Measurements from ENCODE around the gene SSTR3.
"Not testable (repeated sequence)": the region's sequence is repeated elsewhere in the genome, so short reads cannot be mapped to it uniquely, and the experiment has no call there.

The SSTR3 gene

DNA sequence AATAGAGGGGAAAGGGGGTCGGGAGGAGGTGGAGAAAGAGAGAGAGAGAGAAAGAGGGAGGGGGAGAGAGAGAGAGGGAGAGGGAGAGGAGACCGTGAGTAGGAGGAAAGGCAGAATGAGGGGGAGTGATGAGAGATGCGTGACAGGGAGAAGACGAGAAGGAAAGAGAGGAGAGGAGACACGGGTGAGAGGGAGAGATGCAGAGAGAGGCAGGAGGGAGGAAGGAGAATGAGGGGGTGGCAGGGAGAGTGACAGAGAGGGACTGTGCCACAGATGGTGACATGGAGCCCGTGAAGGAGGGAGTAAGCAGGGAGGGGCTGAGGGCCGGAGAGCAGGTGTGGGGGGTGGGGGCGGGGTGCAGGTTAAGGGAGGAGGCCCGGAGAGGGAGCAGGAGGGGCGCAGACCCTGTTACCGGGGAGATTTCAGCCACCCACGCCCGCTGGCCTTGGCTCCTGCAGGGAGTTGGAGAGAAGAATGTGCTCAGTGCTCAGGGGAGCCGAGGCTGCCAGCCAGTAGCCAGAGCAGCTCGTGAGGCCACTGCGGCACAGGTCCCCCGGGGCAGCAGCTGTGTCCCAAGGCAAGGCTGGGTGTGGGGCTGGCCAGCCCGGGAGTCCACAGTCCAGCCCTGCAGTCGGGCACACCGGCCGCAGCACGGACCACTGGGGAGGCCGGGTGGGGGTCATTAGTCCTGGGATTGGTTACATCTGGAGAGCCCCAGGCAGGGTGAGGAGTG lies at the start of gene SSTR3:
Gene SSTR3, minus strand, starts transcription at position 304 of the 733 bp plus-strand sequence. CDS start 4,674 bp downstream, outside the sequence.
- DNase-seq (ENCODE audit: low read depth): no peak

DNA sequence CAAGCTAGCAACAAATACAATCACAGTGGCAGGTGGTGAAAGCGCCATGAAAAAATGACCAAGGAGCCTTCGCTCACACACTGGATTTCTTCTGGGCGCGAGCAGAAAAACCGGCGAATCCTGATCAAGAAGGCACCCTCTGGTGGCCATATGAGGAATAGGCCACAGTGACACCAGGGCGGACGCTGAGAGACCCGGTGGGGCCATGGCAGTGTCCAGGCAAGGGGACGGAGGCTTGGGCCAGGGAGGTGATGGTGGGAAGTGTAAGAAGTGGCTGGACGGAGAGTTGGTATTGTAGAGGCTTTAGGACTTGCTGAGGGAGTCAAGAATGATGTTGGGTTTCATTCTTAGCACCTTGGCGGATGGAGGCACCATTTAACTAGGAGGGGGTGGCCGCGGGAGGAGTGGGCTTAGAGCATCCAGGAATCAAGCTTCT lies 48.6 kb upstream of the SSTR3 start:
- DNase-seq (ENCODE audit: low read depth): no peak

DNA sequence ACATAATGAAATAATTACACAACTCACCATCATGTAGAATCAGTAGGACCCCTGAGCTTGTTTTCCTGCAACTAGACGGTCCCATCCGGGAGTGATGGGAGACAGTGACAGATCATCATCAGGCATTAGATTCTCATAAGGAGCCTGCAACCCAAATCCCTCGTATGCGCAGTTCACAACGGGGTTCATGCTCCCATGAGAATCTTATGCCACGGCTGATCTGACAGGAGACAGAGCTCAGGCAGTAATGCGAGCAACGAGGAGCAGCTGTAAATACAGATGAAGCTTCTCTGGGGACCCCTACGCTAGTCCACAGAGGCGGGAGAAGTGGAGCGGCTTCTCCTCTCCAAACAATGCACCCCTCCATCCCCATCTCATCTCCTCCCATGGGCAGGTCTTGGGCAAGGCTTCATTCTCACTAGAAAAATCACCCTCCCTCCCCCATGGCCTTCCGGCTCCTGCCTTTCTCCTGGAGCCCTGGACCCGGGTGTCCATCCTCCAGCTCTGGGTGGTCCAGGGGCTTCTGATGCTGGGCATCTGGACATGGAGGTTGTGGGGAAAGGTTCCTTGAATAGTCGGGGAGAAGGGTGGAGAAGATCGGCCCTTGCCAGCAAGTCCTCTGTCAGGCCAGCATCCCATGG lies 48.0 kb upstream of the SSTR3 start:
- DNase-seq (ENCODE audit: low read depth): no peak

DNA sequence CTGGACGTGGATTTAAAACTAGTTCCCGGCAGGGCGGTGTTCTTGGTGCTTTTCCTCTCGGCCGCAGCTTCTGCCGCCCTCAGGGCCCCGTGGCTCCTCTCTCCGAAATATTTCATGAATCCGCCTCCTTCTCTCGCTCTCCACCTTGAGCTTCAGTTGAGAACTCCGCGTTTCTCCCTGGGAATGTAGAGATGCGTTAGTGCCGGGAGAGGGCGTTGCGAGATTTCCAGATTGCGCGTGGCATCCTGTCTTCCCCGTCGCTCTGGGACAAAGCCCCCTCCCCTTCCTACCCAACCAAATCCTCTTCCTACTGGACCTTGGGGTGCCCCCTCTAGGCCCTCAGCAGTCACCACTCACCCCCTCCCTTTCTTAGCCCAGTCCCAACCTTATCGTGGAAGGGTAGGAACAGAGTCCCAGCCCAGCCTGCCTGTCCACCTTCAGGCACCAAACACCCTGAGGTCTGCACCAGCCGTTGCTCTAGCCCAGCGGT lies 47.3 kb upstream of the SSTR3 start:
- DNase-seq (ENCODE audit: low read depth): no peak

DNA sequence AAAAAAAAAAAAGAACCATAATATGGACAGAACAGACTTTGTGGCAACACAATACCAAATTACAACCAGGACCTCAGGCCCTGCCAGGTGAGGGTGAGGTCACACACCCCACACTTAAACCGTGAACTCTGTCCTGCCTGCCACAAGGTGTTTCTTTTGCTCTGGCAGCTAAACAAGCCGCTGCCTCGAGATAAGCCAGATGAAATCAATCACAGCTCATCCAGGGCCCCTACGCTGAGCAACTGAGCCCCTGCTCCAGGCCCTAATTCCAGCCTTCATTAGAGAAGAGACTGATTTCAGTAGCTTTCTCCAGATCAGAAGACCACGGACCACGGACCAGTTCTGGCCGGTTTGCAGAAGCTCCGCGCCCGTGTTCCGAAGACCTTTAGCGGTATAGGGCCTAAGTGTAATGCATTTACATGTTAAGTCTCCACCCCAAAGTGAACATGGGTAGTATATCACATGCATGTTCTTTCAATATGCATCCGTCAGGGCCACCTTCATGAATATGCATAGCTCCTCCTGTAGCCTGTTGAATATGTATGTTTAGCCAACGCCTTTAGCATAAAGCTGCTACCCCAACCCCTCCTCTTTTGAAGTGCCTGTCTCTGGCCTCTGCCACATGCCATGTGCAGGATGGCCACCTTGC lies 46.6 kb upstream of the SSTR3 start:
- DNase-seq (ENCODE audit: low read depth): no peak

DNA sequence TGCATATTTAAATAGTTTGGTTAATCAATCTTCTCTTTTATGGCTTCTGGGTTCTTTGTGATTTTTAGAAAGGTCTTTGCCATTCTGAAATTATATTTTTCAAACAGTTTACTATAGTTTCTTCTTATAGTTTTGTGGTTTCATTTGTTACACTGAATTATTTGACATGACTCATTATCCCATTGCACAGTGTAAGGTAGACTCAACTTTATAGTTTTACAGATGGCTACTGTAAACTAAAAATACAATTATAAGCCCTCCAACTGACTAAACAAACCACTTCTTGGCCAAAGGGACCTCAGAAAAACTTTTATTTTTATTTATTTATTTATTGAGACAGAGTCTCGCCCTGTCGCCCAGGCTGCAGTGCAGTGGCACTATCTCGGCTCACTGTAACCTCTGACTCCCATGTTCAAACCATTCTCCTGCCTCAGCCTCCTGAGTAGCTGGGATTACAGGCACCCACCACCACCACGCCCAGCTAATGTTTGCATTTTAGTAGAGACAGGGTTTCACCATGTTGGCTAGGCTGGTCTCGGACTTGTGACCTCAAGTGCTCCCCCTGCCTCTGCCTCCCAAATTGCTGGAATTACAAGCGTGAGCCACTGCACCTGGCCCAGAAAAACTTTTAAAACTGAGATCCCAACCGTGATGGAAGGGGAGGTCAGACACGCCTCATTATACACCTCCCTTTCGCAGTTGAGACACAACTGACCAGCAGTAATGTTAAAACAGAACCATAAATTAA lies 45.9 kb upstream of the SSTR3 start:
- DNase-seq (ENCODE audit: low read depth): no peak

DNA sequence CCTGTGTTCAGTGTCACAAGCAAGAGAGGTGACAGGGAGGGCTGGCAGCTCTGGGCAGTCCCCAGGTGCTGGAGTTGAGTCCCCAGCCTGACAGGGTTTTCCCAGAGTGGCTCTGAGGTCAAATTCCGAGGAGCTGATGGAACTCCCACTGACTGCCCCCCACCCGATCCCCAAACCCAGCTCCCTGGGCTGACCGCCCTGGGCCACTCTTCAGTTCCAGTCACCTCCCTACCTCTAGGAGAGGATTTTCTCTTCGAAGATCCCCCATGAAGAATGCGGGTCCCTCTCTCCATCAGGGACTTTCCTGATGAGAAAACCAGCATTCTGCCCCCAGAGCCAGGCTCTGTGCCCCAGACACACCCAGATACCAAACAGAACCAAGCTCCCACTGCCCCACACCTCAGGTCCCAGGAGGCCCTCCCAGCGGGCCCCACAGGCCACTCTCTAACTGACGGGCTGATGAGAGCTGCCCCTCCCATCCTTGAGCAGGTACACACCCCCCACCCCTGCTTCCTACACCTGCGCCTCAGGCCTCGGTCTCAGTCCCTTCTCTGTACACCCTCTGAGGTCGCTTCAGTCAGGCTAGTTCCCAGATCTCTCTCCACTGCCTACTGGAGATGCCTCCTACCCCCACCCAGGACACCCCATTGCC lies 43.9 kb upstream of the SSTR3 start:
- DNase-seq (ENCODE audit: low read depth): no peak

DNA sequence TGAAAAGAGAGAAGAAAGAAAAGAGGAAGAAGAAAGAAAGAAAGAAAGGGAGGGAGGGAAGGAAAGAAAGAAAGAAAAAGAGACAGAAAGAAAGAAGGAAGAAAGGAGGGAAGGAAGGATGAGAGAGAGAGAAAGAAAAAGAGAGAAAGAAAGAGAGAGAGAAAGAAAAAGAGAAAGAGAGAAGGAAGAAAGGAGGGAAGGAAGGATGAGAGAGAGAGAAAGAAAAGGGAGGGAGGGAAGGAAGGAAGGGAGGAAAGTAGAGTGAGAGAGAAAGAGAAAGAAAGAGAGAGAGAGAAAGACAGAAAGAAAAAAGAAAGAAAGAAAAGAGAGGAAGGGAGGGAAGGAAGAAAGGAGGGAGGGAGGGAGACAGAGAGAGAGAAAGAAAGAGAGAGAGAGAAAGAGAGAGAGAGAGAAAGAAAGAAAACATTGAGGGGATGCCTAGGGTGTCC lies 43.3 kb upstream of the SSTR3 start:
- no peak for DNase-seq (ENCODE audit: low read depth)

DNA sequence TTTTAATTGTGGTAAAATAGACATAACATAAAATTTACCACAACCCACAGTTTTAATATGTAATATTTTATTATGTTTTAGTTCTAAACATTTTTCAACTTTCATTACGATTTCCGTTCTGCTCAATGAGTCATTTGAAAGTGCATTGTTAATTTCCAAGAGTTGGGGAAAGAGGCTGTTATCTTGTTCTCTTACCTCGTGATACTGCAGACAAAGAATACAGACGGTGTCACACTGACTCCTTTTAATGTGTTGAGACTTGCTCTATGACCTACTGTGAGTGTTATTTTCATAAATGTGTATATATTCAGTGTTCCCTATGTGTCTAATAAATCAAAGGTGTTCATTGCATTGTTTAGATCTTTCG lies 42.6 kb upstream of the SSTR3 start:
- DNase-seq (ENCODE audit: low read depth): no peak

DNA sequence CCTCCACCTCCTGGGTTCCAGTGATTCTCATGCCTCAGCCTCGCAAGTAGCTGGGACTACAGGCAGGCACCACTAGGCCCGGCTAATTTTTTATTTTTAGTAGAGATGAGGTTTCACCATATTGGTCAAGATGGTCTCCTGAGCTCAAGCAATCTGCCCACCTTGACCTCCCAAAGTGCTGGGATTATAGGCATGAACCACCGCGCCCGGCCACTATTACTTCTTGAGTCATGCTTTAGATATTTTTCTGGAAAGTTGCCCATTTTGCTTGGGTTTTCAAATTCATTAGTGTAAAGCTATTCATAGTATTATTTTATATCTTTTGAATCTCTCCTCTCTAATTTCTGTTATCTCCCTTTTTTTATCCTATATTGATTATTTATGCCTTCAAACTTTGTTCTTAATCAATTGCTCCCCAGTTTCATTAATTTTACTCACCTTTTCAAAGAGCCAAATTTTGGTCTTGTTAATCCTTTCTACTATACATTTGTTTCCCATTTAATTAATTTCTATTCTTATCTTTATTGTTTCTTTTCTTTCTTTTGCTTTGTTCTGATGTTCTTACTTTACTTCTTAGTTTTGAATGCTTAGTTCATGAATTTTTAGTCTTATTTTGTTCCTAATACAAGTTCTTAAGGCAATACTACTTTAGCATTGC lies 42.1 kb upstream of the SSTR3 start:
- no peak for DNase-seq (ENCODE audit: low read depth)

DNA sequence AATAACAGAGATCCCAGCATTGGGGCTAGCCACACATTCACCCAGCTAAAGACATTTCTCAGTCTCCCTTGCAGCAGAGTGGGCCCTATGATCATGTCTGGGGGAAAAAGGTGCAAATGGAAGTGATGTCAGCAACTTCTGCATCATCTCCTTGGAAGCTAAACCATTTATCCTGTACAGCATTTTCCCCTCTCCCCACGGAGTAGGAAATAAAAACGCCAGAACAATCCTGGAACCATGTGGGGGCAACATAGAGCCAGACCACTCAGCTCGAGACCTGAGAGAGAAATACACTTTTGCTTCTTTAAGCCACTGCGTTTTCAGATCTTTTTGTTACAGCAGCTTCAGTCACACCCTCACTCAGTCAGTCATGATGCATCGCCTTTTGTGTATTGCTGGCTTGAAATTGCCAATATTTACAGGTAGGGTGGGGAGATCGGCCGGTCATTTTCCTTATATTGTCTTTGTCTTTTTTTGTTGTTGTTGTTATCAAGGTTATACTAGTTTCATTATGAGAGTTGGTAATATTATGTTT lies 40.9 kb upstream of the SSTR3 start:
- DNase-seq (ENCODE audit: low read depth): no peak

DNA sequence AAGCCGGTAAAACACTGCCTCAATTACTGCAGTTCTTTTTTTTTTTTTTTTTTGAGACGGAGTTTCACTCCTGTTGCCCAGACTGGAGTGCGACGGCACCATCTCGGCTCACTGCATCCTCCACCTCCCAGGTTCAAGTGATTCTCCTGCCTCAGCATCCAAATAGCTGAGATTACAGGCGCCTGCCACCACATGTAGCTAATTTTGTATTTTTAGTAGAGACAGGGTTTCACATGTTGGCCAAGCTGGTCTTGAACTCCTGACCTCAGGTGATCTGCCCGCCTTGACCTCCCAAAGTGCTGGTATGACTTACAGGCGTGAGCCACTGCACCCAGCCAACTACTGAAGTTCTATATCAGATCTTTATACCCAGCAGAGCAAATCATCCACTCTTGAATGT lies 39.6 kb upstream of the SSTR3 start:
- not testable (repeated sequence) for DNase-seq (ENCODE audit: low read depth)

DNA sequence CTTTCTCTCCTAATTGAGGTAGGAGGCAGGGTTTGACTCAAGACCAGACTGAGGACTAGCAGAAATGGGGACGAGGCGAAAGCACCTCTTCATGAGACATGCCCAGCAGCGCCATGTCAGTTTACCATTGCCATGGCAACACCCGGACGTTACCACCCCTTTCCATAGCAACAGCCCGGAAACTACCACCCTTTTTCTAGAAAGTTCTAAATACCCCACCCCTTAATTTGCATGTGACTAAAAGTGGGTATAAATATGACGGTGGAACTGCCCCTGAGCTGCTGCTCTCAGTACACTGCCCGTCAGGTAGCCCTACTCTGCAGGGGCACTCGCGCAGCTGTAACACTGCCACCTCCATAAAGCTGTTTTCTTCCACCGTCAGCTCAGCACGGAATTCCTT lies 37.7 kb upstream of the SSTR3 start:
- DNase-seq (ENCODE audit: low read depth): no peak

DNA sequence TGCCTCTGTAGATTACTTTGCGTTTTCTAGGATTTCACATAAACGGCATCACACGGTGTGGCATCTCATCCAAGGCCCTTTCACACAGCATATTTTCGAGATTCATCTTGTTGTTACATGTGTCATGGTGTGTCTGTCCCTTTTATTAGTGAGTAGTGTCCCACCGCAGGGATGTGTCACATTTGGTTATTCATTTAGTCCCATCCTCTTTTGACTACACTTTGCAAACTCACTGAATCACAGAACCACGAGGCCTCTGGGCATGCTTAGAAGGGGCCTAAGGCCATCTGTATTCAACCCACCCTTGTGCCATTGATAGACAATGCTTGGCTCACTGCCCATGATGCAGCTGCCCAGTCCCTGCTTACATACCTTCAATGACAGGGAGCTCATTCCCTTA lies 36.0 kb upstream of the SSTR3 start:
- no peak for DNase-seq (ENCODE audit: low read depth)

DNA sequence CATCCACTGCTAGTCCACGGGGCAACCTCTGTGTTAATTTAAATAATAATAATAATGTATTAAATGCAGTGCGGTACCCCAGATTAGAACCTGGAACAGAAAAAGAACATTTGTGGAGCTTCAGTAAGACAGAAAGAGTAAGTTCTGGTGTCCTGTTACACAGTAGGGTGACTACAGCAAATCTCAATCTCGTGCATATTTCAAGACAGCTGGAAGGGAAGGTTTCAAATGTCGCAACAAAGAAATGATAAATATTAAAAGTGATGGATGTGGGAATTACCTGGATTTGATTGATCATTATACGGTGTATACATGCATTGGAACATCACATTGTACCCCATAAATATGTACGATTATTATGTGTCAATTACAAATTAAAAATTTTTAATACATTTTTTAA lies 33.5 kb upstream of the SSTR3 start:
- no peak for DNase-seq (ENCODE audit: low read depth)

DNA sequence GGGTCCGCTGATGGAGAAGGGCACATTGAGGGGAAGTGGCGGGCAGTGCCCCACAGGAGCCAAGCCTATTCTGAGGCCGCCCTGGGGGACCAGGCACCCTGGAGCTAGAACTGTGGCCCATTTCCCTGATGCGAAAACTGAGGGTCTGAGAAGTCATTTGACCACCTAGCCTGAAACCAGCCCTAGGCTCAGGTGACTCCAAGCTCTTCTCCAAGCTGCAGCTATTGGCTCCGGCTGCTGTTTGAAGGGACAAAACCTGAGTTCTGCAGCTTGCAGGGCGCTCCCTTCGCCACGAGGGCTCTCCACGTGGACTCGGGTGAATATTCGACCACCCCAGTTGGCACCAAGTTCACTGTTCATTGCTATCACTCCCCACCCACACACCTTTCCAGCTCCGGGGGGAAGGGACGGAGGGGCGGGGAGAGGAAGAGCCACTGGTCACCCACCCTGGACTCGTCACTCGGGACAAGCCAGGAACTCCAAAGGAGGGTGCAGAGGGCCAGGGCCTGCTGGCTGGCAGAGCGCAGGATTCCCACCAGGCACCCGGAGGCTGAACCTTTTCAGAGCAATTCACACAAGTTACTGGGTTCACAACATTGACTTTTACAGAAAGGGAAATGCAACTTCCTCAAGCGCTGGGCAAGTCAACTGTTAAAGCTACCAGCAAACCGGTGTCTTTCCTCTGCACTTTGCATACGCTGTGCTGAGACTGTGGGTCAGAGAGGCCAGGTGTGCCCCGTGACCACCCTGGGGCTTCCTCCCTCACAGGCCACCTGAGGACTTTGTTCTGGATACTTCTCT lies 32.8 kb upstream of the SSTR3 start:
- DNase-seq (ENCODE audit: low read depth): no peak

DNA sequence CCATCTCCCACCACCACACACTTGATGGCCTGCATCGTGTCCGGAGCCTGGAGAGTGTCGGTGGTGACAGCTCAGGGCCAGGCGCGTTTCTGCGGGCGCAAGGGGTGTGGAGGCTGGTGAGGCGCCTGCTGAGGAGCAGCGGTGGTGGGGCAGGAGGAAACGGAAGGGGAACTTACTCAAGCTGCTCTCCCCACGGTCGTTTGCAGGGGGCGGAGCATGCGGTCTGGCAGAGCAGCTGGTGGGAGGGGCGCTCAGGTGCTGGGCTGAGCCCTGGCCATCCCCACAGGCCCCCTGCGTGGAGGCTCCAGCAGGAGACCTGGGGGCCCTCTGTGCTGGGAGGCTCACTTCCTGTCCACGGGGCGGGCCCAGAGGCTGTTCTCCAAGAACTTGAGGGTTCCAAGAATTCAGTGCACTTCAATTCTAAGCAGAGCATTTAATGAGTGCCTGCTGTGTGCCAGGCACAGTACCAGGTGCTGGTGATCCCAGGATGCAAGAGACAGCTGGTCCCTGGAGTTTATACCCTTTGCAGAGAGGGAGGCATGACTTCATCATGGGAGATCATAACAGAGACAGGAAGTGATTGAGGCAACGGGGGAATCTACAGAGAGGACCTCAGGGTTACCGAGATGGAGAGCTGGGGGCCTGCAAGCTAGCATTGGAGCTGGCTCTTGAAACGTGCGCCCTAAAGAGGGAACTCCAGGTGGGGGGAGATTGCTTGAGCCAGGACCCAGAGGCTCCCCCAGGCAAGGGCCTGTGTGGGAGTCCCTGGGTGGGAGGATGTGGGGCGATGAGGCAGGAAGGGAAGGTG lies 32.0 kb upstream of the SSTR3 start, which contains the start of gene RAC2:
Gene RAC2, minus strand, starts transcription at position 156 of the 808 bp plus-strand sequence. Its CDS starts 121 bp downstream, at position 35.
- no peak for DNase-seq (ENCODE audit: low read depth)

DNA sequence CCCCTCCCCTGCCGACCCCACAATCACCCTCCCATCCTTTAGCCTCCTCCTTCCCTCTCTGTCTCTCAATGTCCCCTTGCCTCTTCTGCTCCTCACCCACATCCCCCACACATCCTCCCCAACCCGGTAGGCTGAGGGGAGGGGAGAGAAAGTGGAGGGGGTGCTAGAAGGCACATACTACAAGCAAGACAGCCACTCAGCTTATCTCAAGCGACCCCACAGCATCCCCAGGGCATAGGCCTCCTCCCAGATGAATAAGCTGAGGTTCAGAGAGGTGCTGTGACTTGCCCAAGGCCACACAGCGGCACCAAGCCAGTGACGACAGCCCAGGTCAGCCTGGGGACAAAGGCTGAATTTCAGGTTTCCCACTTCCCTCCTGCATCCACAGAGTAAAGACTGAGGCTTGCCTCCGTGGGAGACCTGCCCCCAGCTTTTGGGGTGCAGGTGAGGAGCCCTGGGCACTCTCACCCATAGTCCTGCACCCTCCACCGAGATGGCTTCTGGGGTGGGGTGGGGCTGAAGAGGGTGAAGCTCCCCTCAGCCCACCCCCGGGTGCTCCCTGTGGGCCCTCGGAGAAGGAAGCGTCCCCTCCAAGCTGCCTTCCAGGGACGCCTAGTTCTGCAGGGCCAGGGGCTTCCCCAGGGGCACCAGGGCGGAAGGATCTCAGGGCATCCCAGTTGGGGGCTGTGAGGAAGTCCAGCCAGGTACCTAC lies 31.3 kb upstream of the SSTR3 start:
- DNase-seq (ENCODE audit: low read depth): no peak

All from fibroblast of the conjunctiva (primary cell).